DMS114 treated with DMSO at 0.1 percent for 48 hours (cell line): Measurements from ENCODE around the gene CEACAM5.
"Not testable (repeated sequence)": the region's sequence is repeated elsewhere in the genome, so short reads cannot be mapped to it uniquely, and the experiment has no call there.

Experiments
- DNase-seq: peaks from one replicate; lab custom pipeline; 2025; ENCODE audit not compliant: unreplicated experiment; lab: John Stamatoyannopoulos, UW

CEACAM5 gene

DNA sequence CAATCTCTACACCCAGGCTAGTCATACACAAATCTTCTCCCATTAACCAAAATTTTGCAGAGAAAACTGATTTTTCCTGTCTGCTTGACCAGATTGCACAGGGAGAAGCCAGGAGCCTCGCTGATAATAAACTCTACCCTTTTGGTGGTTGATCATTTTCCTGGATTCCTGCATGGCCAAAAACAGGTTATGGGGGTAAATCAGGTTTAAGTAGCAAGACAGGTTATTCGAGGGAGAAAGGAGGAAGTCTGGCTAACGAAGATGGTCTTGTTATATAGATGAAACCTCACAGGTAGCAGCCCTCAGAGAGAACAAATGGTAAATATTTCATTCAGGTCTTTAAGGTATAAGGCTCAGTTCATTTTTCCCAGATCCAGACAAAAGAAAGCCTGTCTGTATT, 30.9 kb downstream of the CEACAM5 start:
- no peak for DNase-seq

- no peak for DNase-seq
Measured at GRCh38 chr19:41740415-41741243, 32.2 kb downstream of the CEACAM5 start.

DNA sequence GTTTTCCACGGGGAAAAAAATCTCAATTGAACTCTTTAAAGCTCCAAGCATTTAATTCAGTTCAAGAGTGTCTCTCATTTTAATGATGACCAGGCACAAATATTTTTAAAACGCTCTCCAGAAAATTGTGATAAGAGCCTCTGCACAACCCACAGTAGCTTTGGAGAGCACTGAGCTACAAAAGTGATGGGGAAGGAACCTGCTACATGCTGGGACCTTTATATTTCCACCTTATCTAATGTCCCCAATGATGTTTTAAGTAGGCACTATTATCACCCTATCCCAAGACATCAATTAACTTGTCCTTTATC, 32.8 kb downstream of the CEACAM5 start:
- DNase-seq: no peak

DNA sequence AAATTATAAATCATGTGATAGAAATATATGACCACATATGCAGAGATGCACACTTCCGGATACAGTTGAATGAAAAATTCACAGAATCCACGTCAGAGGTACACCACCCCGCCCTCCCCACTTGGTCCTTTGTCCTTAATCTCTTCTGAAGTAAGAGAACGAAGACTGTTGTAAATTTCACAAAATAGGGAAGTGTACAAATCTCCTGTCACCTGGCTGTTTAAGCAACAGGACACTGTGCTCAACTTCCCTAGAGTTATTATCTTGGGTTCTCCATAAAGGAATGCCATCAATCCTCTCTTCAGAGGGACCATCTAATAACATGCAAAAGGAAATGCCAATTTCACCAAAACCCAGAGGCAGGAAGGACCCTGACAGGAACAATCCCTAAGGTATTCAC, 36.4 kb downstream of the CEACAM5 start:
- no peak for DNase-seq

DNA sequence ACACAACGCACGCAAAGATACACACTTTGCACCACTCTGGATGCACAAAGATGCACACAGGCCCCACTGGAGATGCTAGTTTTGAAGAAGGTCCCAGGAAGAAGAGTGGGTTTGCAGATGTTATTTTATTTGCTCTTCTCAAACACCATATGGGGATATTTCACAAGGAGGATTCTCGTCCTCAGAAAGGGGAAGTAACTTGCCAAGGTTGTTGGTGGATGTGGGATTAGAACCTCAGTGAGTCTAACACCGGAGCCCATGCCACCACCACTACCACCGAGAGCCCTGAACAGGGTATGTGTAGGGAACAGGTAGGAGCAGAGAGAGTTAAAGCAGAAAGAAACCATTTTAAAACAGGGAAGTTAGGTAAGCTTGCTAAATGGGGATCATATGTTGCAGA, 37.3 kb downstream of the CEACAM5 start:
- no peak for DNase-seq

GRCh38 chr19:41746593-41747227, 38.3 kb downstream of the CEACAM5 start:
- DNase-seq: peak; percentile 77

GRCh38 chr19:41748012-41748411, 39.6 kb downstream of the CEACAM5 start:
- DNase-seq: no peak

DNA sequence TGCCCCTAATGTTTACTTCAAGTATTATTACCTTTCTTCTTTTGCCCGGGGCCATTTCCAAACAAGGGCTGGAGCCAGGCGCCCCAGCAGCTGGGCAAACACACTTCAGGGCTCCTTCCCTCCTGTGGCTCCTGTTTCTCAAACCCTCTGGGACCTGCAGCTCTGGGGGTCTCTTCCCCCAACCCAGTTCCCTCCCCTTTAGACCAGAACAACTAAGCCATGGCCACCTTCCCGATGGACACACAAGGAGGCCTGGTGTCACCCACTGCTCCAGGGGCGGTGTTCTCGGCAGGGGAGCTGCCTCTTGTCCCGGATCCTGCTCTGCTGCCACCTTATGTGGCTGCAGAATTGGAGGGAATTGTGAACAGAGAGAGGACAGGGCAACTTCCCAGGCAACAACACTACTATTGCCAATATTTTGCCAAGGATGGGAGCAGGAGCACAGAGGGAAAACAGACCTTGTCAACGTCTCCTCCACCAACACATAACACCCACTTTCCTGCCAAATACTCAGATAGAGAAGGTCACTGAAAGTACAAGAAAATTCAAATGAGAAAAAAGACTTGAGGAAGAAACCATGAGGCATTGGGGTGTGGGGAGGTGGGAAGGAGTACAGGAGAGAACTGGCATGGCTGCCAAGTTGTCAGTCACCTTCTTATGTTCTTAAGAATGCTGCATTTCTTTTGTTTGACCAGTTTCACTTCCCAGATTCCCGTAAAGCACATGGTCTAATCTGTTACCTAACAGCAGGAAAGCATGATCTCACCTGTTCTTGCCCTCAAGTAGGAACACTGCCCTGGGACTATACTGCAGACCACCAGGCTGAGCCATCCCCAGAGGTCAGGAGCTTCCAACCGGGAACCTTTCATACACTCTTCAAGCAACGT, 42.1 kb downstream of the CEACAM5 start:
- not testable (repeated sequence) for DNase-seq

GRCh38 chr19:41753159-41753558, 44.7 kb downstream of the CEACAM5 start:
- DNase-seq: peak; percentile 18

- DNase-seq: peak; percentile 22
Measured at GRCh38 chr19:41753936-41754529, 45.6 kb downstream of the CEACAM5 start.

DNA sequence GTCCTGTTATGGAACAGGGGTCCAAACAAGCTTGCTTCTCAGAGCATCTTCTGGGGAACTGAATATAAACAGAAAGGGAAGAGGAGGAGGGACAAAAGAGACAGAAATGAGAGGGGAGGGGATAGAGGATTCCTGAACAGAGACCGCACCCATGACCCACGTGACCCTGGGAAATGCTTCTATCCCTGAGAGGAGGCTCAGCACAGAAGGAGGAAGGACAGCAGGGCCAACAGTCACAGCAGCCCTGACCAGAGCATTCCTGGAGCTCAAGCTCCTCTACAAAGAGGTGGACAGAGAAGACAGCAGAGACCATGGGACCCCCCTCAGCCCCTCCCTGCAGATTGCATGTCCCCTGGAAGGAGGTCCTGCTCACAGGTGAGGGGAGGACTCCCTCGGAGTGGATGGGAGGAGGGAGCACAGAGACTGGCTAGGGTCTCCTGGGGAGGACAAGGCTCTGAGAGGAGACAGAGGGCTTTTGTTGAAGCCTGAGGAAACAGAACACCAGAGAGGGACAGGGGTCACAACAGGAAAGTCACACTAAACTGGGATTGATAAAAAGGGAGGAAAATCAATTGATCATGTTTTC, 47.0 kb downstream of the CEACAM5 start, which contains the start of gene CEACAM6:
TSS of gene CEACAM6 (plus strand) at position 203 of the 586 bp plus-strand sequence. CDS start at position 312, 109 bp downstream.
- no peak for DNase-seq

DNA sequence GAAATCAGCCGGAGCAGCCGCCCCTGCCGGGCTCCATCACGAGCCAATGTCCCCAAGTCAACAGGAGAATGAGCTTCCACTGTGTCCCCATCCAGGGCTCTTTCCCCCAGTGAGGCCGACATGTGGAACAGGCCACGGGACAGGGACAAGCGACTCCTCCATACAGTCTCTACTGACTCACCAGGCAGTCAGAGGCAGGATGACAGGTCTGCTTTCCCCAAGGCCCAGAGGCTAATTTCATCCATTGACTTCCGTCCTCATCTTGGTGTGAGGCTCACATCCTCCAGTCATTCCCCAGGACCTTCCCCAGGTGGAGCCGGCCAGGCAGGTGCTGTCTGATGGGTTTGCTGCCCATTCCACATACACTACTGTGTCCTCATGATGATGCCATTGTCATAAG, 50.4 kb downstream of the CEACAM5 start:
- DNase-seq: no peak

- no peak for DNase-seq
Measured at GRCh38 chr19:41767115-41767514, 58.7 kb downstream of the CEACAM5 start.

GRCh38 chr19:41768105-41768504, 59.7 kb downstream of the CEACAM5 start:
- DNase-seq: not testable (repeated sequence)

- DNase-seq: no peak
Measured at GRCh38 chr19:41769608-41770007, 61.2 kb downstream of the CEACAM5 start.

DNA sequence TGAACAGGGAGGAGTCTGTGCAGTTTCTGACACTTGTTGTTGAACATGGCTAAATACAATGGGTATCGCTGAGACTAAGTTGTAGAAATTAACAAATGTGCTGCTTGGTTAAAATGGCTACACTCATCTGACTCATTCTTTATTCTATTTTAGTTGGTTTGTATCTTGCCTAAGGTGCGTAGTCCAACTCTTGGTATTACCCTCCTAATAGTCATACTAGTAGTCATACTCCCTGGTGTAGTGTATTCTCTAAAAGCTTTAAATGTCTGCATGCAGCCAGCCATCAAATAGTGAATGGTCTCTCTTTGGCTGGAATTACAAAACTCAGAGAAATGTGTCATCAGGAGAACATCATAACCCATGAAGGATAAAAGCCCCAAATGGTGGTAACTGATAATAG, 63.0 kb downstream of the CEACAM5 start:
- no peak for DNase-seq

GRCh38 chr19:41774515-41774980, 66.1 kb downstream of the CEACAM5 start:
- no peak for DNase-seq

DNA sequence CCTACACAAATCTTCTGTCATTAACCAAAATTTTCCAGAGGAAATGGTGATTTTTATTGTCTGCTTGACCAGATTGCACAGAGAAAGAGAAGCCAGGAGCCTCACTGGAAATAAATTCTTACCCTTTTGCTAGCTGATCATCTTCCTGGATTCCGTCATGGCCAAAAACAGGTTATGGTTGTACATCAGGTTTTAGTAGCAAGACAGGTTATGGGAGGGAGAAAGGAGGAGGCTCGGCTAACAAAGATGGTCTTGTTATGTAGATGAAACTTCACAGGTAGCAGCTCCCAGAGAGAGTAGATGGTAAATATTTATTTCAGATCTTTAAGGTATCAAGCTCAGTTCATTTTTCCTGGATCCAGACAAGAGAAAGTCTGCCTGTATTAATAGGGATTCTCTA, 68.3 kb downstream of the CEACAM5 start:
- no peak for DNase-seq
